GM23248 (cell line): Measurements from ENCODE around the gene NEUROG2. TPM values are rescaled to one million over a fixed set of nuclear protein-coding genes. Genes with fewer than 3 reads are reported as not detected.

Source experiments
- DNase-seq: peaks from one replicate; pipeline ENCODE4 v3.0.0-alpha.2; 2015
- H2AFZ ChIP-seq: fragments of 200-600 bp; sonication (generic); 2 replicates; pipeline ENCODE4 v1.6.1; 2016; ENCODE audit warnings: antibody characterized with exemption
- H3F3A ChIP-seq: fragments of 200-600 bp; sonication (generic); 2 replicates; pipeline ENCODE4 v1.6.1; 2016; ENCODE audit warnings: mild to moderate bottlenecking, antibody characterized with exemption, mixed run types; ENCODE audit not compliant: insufficient read depth
- H3K27ac ChIP-seq: fragments of 200-600 bp; sonication (generic); 2 replicates; pipeline ENCODE4 v1.5.1; 2016; ENCODE audit warnings: mild to moderate bottlenecking
- H3K27me3 ChIP-seq: fragments of 200-600 bp; sonication (generic); replicated peaks from 2 replicates; pipeline ENCODE4 v1.6.1; 2016; ENCODE audit warnings: mild to moderate bottlenecking; ENCODE audit not compliant: insufficient read depth
- H3K36me3 ChIP-seq: fragments of 200-600 bp; sonication (generic); 2 replicates; pipeline ENCODE4 v1.6.1; 2016; ENCODE audit warnings: low read depth, mild to moderate bottlenecking
- H3K4me1 ChIP-seq: fragments of 200-600 bp; sonication (generic); 2 replicates; pipeline ENCODE4 v1.6.1; 2016; ENCODE audit warnings: mild to moderate bottlenecking; ENCODE audit not compliant: insufficient read depth
- H3K4me2 ChIP-seq: fragments of 200-600 bp; sonication (generic); one replicate; pipeline ENCODE4 v1.6.1; 2016; ENCODE audit warnings: mild to moderate bottlenecking; ENCODE audit not compliant: unreplicated experiment
- H3K4me3 ChIP-seq: fragments of 200-600 bp; sonication (generic); 2 replicates; pipeline ENCODE4 v1.5.1; 2016; ENCODE audit warnings: mild to moderate bottlenecking
- H3K79me2 ChIP-seq: fragments of 200-600 bp; sonication (generic); 2 replicates; pipeline ENCODE4 v1.6.1; 2016; ENCODE audit warnings: mild to moderate bottlenecking; ENCODE audit not compliant: insufficient read depth
- H3K9ac ChIP-seq: fragments of 200-600 bp; sonication (generic); 2 replicates; pipeline ENCODE4 v1.6.1; 2016; ENCODE audit warnings: mild to moderate bottlenecking
- H3K9me2 ChIP-seq: fragments of 200-600 bp; sonication (generic); 2 replicates; pipeline ENCODE4 v1.6.1; 2016; ENCODE audit warnings: mixed run types, mild to moderate bottlenecking, moderate library complexity; ENCODE audit not compliant: insufficient read depth
- H3K9me3 ChIP-seq: fragments of 200-600 bp; sonication (generic); one replicate; pipeline ENCODE4 v1.6.1; 2017; ENCODE audit warnings: low read depth
- H4K20me1 ChIP-seq: fragments of 200-600 bp; sonication (generic); 2 replicates; pipeline ENCODE4 v1.6.0; 2016; ENCODE audit not compliant: insufficient read depth
- EZH2 ChIP-seq: fragments of 200-600 bp; sonication (generic); IDR thresholded peaks from 2 replicates; pipeline ENCODE4 v1.6.1; 2018; ENCODE audit warnings: antibody characterized with exemption, mild to moderate bottlenecking; ENCODE audit not compliant: insufficient read depth, poor library complexity, severe bottlenecking
- EZH2phosphoT487 ChIP-seq: fragments of 200-600 bp; sonication (generic); IDR thresholded peaks from 2 replicates; pipeline ENCODE4 v1.6.1; 2018; ENCODE audit warnings: antibody characterized with exemption, moderate library complexity, mild to moderate bottlenecking, low read depth; ENCODE audit not compliant: insufficient read depth
- WGBS, 2 experiments: methylation state at CpG; one replicate each; pipeline ENCODE4 v1.1.6; 2015 to 2017; ENCODE audit warnings: low lambda C conversion rate in 2 of 2, low coverage in 1 of 2; ENCODE audit errors: missing lambda C conversion rate in 2 of 2; 5-methylcytosine and 5-hydroxymethylcytosine counted together
- in situ Hi-C: fragments of 300-500 bp; cut with MboI; formaldehyde crosslinking; loops from 2 replicates; pipeline ENCODE4 v1.15.0; 2020
- polyA plus RNA-seq: library from polyadenylated mRNA; unstranded; fragments of >200 nt; fragmentation: Nextera tagmentation; extraction: Ambion mirVana; gene quantifications from 2 replicates; pipeline ENCODE4 v1.2.1, GENCODE V29; 2016
- total RNA-seq: library from RNA; depleted of rRNA; stranded (reverse); fragments of >200 nt; shearing (Covaris generic); gene quantifications from 2 replicates; pipeline ENCODE4 v1.2.3, GENCODE V29; 2014

NEUROG2 gene
- total and polyA plus RNA-seq, 2 experiments from 2014 or later: not detected

DNA sequence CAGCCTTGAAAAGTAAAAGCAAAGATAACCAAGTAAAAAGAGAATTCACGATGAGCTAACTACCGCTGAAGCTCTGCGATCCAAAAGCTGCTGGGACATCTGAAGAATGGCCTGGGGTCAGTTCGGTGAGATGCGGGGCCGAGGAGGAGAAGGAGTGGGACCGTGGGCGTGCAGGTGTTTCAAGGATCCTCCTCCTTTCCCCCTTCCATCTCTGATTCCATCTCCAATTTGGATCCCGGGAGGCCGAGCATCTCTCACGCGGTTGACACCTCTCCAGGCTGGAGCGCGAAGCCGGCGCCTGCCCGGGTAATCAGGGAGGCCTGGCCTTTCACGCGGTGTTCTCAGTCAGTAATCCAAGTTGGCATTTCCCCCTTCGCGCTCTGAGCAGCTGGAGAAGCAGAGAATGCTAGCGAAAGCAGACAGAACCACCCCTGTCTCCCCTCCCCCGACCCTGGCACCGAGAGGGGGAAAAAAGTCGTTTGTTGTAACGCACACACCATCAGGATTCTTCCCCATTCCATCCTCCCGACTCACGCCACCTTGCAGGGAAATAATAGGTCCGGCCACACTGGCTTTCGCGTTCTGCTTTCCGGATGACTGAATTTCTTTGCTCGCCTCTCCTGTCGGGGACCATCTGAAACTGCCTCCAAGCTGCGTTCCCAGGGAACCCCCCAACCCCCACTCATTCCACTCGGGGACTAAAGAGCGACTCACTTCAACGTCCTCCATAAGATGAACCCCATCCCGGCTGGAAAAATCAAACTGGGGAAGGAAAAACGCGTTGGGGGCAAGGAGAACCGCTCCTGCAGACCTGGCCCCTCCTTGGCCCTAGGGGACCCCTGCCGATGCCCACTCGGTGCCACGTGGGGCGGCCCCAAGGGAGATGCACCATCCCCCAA is 6.5 kb downstream of the NEUROG2 start:
- peak; percentile 59 for DNase-seq
- no peak overlapping the region for H3K27ac ChIP-seq
- no peaks in the 10 kb centered on the region for H3K9me3 ChIP-seq
- peak overlapping the region; percentile 59 for H2AFZ ChIP-seq
- in situ Hi-C loops: no loop called here
- peaks cover 82% of the 10 kb centered on the region for H3K27me3 ChIP-seq
- peak overlapping the region; percentile 72 for H3K4me2 ChIP-seq
- no peaks in the 10 kb centered on the region for H3K79me2 ChIP-seq
- H3K36me3 ChIP-seq: no peaks in the 10 kb centered on the region
- TF ChIP-seq EZH2 (peak; percentile 52), EZH2phosphoT487 (no peak)
- no peaks in the 10 kb centered on the region for H4K20me1 ChIP-seq
- H3K9ac ChIP-seq: no peak overlapping the region
- peak overlapping the region; percentile 52 for H3K4me3 ChIP-seq
- no peaks in the 10 kb centered on the region for H3F3A ChIP-seq
- 4 to 5% methylated on average over 40 to 46 of the region's 46 CpGs for WGBS, 2 experiments
- H3K9me2 ChIP-seq: no peaks in the 10 kb centered on the region
- H3K4me1 ChIP-seq: peaks cover 8% of the 10 kb centered on the region; the same call in 1 of the 2 replicates

DNA sequence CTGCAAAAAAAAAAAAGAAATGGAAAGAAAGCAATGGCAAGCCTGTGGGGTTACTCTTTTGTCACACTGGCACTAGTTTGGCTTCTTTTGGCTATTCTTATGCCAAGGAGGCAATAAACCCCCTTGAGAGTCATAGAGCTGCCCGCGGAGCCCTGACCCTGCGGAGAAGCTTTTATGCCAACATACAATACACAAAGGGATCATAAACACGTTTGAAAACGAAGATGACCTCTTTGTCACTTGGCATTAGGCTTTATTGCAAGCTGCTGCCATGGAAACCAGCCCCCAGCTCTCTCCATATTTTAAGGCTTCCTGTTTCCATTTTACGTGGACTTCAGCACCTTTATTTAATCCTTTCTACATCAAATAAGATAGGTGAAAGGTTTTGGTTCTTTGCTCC is 7.6 kb downstream of the NEUROG2 start:
- H3K4me1 ChIP-seq: peaks cover 8% of the 10 kb centered on the region; the same call in 1 of the 2 replicates
- H3K27me3 ChIP-seq: peaks cover 82% of the 10 kb centered on the region
- DNase-seq: no peak
- H3K79me2 ChIP-seq: no peaks in the 10 kb centered on the region
- H3K9me2 ChIP-seq: no peaks in the 10 kb centered on the region
- no peak overlapping the region for H3K27ac ChIP-seq
- in situ Hi-C loops: no loop called here
- TF ChIP-seq EZH2phosphoT487: no peak
- no peak for TF ChIP-seq EZH2
- no peaks in the 10 kb centered on the region for H3F3A ChIP-seq
- no peak overlapping the region for H2AFZ ChIP-seq
- 14 to 21% methylated on average over 6 of the region's 6 CpGs for WGBS, 2 experiments
- no peaks in the 10 kb centered on the region for H3K36me3 ChIP-seq
- no peak overlapping the region for H3K4me3 ChIP-seq
- H3K9me3 ChIP-seq: no peaks in the 10 kb centered on the region
- no peak overlapping the region for H3K9ac ChIP-seq
- no peaks in the 10 kb centered on the region for H4K20me1 ChIP-seq
- H3K4me2 ChIP-seq: no peak overlapping the region

DNA sequence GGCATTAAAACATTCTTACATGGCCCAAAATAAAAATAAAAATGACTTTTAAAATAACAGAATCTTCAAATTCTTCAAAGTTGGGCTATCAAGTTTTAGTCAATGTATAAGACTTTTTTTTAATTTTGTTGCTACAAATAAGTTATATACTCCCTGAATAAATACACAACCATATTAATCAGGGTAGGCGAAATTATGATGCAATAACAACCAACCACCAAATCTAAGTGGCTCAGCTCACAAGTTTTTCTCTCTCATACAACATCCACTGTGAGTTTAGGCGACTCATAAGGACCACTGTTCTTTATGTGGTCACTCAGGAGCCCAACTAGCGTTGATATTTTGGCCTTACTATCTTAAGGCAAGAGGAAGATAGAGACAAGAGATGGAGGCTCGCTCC is 11.2 kb downstream of the NEUROG2 start:
- in situ Hi-C loops: no loop called here

DNA sequence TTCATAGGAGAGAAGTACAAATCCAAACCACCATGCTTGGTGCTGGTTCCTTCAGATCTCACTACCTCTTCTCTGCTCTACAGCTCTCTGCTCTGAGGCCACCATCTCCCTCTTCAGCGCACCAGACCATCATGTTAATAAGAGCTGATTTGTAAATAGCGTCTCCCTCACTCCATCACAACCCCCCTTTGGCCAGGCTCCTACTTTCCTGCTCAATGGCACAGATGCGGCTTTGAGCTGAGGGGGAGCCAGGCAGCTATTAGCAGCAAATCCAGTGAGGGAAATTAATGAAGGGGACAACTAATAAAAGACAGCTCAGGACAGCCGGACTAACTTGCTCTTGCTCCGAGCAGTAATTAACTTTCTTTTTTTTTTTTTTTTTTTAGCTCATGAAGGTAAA is 13.1 kb downstream of the NEUROG2 start:
- 31 to 37% methylated on average over 5 of the region's 5 CpGs for WGBS, 2 experiments
- no peaks in the 10 kb centered on the region for H3K9me3 ChIP-seq
- H3K79me2 ChIP-seq: no peaks in the 10 kb centered on the region
- no peak overlapping the region for H2AFZ ChIP-seq
- no peak overlapping the region for H3K27ac ChIP-seq
- peaks cover 41% of the 10 kb centered on the region for H3K27me3 ChIP-seq
- in situ Hi-C loops: no loop called here
- no peaks in the 10 kb centered on the region for H3K9me2 ChIP-seq
- no peaks in the 10 kb centered on the region for H3K4me1 ChIP-seq
- no peaks in the 10 kb centered on the region for H3K36me3 ChIP-seq
- no peak for TF ChIP-seq EZH2
- no peak for TF ChIP-seq EZH2phosphoT487
- no peak overlapping the region for H3K9ac ChIP-seq
- no peak overlapping the region for H3K4me2 ChIP-seq
- no peaks in the 10 kb centered on the region for H3F3A ChIP-seq
- DNase-seq: no peak
- no peak overlapping the region for H3K4me3 ChIP-seq
- no peaks in the 10 kb centered on the region for H4K20me1 ChIP-seq

More for the DNA sequence above, 11.2 kb downstream of the NEUROG2 start:
- no peaks in the 10 kb centered on the region for H4K20me1 ChIP-seq
- H3K36me3 ChIP-seq: no peaks in the 10 kb centered on the region
- no peaks in the 10 kb centered on the region for H3K79me2 ChIP-seq
- H3K9me3 ChIP-seq: no peaks in the 10 kb centered on the region
- DNase-seq: no peak
- no peak overlapping the region for H3K9ac ChIP-seq
- H3K27ac ChIP-seq: no peak overlapping the region
- H3K27me3 ChIP-seq: peaks cover 61% of the 10 kb centered on the region
- no peak overlapping the region for H3K4me3 ChIP-seq
- TF ChIP-seq EZH2phosphoT487 (no peak), EZH2 (no peak)
- H3K9me2 ChIP-seq: no peaks in the 10 kb centered on the region
- WGBS, 2 experiments: 48 to 50% methylated on average over 4 of the region's 4 CpGs
- H2AFZ ChIP-seq: no peak overlapping the region
- peaks cover 4% of the 10 kb centered on the region; the same call in 1 of the 2 replicates for H3K4me1 ChIP-seq
- H3K4me2 ChIP-seq: no peak overlapping the region
- no peaks in the 10 kb centered on the region for H3F3A ChIP-seq
